Activated CD8-positive, alpha-beta memory T cell treated with anti-CD3 and anti-CD28 coated beads for 48 hours (primary cell): ENCODE results near the gene NSD1.
"Not testable (repeated sequence)": the region's sequence is repeated elsewhere in the genome, so short reads cannot be mapped to it uniquely, and the experiment has no call there.

Source experiments
- DNase-seq, 3 experiments: peaks; one replicate each; pipeline ENCODE4 v3.0.0-alpha.2; 2020; ENCODE audit warnings: low read depth in 2 of 3, low spot score in 2 of 3

Gene NSD1

DNA sequence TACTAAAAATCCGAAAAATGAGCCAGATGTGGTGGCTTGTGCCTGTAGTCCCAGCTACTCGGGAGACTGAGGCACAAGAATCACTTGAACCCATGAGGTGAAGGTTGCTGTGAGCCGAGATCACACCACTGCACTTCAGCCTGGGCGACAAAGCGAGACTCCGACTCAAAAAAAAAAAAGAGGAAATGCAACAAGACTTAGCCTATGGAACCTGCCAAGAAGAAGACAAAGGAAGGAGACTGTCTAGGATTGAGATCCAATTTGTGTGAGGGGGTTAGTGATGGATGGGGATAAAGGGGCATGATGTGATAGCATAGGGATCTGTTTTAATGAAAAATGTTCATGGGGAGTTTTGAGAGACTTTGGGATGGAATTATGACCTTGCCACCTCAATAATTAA, 97.1 kb downstream of the NSD1 start:
- no peak for DNase-seq

DNA sequence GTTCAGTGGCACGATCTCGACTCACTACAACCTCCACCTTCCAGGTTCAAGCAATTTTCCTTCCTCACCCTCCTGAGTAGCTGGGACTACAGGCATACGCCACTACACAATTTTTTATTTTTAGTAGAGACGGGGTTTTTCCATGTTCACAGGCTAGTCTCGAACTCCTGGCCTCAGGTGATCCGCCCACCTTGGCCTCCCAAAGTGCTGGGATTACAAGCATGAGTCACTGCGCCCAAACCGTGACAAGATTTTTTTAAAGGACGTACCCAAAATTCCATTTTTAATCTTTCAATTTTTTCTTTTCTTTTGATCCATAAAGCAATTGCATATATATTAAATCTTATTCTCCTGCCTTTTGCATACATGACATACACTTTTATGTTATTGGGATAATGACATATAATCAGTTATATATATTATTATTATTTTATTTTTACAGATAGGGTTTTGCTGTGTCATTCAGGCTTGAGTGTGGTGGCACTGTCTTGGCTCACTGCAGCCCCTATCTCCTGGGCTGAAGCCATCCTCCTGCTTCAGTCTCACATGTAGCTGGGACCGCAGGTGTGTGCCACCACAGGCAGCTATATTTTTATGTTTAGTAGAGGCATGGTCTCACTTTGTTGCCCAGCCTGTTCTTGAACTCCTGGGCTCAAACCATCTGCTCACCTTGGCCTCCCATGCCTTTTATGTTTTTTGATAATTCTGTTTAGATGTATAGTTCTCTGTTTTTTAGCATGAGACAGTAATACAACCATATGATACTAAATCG, 98.1 kb downstream of the NSD1 start:
- DNase-seq: no peak

DNA sequence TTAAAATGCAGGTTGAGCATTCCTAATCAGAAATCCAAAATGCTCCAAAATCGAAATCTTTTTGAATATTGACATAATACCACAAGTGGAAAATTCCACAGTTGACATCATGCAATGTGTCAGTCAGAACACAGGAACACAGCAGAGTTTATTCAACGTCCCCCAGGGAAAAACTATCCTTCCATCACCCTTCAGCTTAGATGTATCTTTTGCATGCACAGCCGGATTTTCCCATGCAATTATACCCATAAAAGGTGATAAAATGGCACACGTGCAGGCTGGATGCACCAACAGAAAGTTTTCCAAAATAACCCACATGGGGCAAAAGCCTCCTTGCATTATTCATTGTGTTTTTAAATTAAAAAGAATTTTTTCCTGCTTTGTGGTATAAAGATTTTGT, 98.8 kb downstream of the NSD1 start:
- DNase-seq: no peak

DNA sequence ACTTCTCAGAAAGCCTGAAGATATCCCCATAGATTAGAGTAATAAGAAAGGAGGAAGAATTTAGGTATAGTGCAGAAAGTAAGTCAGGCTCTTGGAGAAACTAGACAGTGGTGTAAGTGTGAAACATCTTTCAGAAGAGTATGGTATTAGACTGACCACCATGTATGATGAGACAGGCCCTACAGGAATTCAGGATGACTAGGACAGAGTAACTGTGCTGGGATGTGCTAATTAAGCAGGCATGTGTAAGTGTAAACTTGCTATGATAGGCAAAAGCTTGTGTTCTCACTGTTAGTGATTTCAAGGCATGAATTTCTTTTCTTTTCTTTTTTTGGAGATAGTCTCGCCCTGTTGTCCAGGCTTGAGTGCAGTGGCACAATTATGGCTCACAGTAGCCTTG, 99.2 kb downstream of the NSD1 start:
- DNase-seq: no peak

DNA sequence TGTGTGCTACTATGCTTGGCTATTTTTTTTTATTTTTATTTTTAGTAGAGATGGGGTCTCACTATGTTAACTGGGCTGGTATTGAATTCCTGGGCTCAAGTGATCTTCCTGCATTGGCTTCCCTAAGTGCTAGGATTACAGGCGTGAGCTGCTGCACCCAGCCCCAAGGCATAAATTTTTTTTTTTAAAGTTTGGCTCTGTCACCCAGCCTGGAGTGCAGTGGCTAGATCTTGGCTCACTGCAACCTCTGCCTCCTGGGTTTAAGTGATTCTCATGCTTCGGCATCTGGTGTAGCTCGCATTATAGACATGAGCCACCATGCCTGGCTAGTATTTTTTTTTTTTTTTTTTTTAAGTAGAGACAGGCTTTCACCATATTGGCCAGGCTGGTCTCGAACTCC, 99.6 kb downstream of the NSD1 start:
- DNase-seq: no peak

DNA sequence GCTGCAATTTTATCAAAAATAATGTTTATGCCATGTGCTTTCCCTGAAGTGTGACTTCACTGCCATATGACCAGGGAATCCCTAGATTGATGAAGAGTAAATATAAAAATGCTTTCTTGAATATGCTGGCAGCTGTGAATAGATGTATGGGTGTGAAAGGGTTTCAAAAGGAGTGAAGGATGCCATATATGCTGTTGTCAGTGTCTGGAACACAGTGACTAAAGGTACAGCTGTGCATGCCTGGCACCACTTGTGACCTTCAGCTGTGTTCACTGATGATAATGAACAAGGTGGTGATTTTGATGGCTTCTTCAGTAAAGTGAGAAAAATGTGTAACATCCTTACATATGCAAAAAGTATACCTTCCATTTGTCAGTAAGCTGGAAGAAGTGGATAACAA, 100.2 kb downstream of the NSD1 start:
- DNase-seq: no peak

DNA sequence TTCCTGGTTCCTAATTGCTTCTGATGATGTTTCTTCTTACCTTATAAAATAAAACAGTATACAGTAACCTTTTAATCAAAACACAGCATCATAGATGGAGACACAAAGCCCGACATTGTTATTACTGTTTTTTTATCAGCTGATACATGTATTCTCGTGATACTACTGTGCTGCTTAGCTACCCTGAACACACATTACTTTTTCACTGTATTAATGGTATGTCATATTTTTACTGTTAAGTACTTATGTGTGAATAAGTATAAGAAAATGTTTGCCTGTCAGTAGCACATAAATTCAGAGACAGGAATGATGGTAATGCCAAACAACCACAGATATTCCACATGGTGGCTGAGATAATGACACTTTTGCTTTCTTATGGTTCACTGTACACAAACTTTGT, 101.3 kb downstream of the NSD1 start:
- no peak for DNase-seq

DNA sequence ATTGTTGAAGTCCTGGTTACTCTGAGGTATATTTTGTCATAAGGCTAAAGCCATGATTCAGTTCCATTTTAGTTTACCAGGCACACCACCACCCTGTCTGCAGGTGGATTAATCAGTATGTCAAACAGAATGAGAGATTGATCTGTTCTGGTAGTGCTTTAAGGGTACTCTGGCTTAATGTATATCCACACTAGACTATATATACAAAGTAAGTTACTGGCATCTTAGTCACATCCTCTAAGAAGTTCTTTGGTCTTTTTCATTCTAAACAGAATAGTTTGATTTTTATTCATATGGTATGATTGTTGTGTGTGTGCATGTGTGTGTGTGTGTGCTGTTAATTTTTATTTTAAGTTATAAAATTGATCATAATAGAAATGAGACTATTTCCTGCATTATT, 108.2 kb downstream of the NSD1 start:
- no peak for DNase-seq

DNA sequence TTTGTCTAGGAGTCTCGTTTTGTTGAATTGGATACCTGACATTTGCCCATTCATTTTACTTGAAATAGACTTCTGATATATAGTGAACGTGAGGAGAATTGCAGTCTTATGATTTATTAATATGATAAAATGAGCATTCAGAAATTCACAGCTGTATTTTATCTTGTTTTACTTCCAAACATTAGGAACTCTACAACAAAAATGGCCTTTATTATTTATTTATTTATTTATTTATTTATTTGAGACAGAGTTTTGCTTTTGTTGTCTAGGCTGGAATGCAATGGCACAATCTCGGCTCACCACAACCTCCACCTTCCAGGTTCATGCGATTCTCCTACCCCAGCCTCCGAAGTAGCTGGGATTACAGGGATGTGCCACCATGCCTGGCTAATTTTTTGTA, 108.7 kb downstream of the NSD1 start:
- no peak for DNase-seq

DNA sequence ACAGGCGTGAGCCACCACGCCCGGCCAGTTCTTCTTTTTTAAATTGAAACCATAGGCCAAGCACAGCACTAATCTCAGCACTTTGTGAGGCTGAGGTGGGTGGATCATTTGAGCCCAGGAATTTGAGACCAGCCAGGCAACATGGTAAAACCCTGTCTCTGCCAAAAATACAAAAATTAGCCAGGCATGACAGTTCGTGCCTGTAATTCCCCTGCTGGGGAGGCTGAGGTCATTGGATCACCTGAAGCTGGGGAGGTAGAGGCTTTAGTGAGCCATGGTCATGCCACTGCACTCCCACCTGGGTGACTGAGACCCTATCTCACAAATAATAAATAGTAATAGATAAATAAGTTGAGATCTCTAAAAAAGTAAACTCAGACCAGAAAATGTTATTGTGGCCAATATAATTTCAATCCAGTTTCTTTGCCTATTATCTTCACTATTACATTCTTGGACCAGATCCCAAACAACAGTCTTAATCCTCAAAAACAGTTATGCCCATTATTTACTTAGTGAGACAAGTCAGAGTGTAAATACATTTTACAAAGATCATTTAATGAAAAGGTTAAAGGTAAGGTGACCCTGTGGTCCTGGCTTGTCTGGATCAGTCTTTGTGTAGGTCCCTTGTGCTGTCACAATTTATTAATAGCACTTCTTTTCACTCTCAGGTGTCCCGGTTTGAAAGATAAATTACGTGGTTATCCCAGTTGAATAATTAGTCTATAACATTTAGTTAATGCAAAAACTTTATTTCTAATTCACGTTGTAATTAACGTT, 116.4 kb downstream of the NSD1 start:
- no peak for DNase-seq

DNA sequence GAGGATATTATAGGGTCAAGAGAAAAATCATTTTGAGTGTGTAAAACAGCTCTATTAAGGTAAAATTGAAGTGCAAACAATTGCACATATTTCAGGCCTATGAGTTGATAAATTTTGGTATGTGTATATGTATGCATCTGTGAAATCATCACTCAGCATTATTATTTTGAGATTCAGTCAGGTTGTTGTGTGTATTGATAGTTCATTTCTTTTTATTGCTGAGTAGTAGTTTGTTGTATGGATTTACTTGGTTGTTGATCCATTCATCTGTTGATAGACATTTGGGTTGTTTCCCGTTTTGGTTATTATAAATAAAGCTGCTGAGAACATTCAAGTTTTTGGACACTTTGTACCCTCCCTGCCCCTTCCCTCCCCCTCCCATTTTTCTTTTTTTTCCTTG, 119.7 kb downstream of the NSD1 start:
- no peak for DNase-seq

DNA sequence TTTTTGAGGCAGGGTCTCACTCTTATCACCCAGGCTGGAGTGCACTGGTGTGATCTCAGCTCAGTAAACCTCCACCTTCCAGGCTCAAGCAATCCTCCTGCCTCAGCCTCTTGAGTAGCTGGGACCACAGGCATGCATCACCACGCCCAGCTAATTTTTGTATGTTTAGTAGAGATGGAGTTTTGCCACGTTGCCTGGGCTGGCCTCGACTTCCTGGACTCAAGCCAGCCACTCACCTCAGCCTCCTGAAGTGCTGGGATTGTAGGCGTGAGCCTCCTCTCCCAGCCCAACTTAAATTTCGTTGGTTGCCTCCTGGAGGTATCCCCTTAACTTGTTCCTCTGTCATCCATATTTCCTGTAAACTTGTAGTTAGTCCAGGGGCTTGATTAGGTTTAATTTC, 122.7 kb downstream of the NSD1 start:
- DNase-seq: no peak

DNA sequence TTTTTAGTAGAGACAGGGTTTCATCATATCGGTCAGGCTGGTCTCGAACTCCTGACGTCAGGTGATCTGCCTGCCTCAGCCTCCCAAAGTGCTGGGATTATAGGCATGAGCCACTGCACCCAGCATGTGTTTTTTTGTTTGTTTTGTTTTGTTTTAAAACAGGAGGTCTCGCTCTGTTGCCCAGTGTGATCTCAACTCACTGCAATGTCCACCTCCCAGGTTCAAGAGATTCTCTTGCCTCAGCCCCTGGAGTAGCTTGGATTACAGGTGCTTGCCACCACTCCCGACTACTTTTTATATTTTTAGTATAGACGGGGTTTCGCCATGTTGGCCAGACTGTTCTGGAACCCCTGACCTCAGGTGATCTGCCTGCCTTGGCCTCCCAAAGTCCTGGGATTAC, 125.1 kb downstream of the NSD1 start:
- not testable (repeated sequence) for DNase-seq

DNA sequence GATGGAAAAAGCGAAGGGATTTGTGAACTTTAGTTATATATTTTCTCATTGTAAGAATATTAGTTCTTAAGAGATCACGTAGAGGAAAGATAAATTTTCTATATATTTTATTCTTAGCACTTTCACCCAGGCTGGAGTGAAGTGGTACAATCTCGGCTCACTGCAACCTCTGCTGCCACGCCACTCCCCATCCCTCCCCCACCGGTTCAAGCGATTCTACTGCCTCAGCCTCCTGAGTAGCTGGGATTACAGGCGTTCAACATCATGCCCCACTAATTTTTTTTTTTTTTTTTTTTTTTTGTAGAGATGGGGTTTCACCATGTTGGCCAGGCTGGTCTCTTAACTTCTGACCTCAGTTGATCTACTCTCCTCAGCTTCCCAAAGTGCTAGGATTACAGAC, 127.4 kb downstream of the NSD1 start:
- DNase-seq: no peak

DNA sequence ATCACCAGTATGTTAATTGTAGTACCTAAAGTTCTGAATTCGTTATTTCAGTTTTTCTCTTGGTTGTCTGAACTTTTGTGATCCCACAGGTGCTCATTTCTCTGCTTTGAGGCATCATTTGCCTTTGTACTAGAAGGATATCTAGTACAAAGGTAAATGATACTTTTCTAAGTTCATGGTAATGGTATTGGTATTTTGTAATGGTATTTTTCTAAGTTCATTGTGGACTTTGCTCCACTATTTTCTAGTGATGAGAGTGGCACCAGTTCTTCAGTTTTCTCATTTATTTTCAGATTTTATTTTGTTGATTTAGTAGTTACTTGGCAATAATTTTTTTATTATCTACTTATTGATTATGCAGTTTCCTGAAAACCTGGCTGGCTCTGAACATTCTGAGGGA, 127.9 kb downstream of the NSD1 start:
- DNase-seq: no peak

DNA sequence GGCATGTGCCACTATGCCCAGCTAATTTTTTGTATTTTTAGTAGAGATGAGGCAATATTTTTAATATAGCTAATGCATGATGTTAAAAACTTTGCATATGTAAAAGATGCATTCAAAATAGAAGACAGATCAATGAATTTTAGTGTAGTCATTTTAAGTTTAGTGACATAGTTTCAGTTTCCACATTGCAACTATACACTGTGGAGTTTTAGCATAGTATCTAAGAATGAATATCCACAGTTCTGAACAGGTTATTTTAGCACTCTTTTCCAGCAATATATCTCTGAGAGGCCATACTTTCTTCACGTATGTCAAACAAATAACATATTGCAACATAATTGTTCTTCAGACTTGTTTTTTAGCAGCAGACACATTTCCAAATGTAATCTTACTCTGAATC, 130.6 kb downstream of the NSD1 start:
- no peak for DNase-seq

DNA sequence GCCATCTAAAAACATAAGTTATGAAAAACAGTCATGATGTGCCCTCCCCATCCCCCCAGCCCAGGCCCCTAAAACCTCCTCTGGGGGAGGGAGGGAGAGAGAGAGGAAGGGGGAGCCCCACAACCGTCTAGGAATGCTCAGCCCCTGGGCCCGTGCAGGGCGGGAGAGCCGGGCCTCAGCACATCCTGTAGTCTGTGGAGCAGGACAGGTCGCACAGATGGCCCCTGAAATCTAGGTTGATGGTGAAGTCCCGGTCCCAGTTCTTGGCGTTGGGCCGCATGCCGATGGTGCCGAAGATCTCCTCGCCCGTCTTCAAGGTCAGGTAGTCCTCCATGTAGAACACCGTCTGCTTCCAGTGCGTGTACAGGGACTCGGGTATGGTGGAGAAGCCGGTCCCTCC, 131.8 kb downstream of the NSD1 start:
- no peak for DNase-seq

DNA sequence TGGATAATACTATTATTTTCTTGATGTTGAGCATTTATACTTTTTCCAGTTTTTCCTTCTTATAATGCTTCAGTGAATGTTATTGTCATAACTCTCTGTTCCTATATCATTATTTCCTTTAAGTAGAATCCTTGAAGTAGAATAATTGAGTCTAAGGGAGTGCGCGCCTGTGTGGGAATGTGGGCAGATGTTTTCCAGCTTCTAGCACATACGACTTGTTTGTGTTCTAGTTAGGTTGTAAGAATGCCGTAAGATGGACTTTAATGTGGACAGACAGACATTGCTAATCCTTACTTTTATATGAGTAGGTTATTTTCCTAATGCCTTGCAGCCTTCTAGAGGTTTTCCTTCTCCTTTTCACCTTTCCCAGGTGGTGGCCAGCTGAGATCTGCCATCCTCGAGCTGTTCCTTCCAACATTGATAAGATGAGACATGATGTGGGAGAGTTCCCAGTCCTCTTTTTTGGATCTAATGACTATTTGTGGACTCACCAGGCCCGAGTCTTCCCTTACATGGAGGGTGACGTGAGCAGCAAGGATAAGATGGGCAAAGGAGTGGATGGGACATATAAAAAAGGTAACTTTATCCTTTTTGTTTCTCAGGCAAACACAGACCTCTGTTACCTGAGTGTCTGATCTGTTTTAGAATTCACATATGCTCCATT, 135.8 kb downstream of the NSD1 start:
- no peak for DNase-seq

DNA sequence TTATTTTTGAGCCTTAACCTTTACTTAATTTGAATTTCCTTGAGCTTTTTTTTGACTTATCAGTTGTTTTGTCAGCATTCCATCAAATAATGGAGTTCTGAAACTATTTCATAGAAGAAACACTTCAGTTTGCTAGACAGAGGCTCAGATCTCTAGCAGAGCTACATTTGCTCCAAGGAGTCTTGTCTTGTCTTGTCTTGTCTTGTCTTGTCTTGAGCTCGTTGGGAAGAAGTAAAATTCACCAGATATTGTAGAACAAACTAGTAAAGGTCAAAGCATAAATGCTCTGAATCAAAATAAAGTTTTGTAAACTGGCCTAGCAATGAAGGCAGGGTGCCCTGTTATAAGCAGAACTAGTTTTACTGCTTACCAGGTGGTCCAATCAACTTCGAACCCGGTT, 136.4 kb downstream of the NSD1 start:
- no peak for DNase-seq

DNA sequence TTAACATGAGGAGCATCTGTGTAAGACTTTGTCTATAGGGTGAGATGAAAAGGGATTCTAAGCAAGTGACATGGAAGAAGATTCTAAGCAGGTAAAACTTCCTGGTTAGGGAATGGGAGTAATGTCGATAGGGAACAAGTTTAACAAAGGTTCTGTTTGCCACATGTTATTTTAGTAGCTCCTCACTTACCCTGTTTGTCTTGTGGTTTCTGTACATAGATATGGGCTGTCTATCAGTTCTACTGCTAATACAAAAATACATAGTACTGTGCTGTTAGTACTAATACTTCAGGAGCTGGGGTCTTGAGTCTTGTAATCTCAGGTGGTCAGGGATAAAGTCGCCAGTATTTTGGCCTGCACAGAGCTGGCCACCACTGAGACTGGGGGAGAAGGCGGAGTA, 137.1 kb downstream of the NSD1 start:
- no peak for DNase-seq

DNA sequence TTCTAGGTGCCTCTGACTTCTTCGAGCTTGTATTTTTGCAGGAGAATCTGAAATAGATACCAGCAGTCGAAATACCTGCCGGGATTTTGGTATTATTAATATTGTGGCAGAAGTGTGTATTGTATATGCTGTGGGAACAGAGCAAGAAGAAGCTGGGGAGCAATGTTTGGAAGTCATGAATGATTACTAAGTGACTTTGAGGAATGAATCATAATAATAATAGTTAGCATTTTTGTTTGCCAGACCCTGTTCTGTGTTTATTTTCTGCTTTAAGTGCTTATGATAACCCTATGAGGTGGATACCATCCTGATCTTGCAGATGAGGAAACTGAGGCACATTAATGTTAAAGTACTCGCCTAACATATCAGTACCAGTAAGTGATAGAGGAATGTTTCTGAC, 137.5 kb downstream of the NSD1 start:
- no peak for DNase-seq

DNA sequence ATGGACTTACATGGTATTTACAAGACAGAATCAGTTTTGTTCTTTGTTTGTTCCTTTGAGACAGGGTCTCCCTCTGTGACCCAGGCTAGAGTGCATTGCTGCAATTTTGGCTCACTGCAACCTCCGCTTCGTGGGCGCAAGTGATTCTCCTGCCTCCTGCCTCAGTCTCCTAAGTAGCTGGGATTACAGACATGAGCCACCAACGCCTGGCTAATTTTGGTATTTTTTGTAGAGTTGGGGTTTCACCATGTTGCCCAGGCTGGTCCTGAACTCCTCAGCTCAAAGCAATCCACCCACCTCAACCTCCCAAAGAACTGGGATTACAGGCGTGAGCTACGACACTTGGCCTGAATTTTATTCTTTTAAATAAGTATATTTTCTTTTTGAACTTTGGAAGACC, 142.3 kb downstream of the NSD1 start:
- no peak for DNase-seq
